Caki2 (cell line): ENCODE measurements around the gene ZNF829. TPM values are rescaled to one million over a fixed set of nuclear protein-coding genes. Genes with fewer than 3 reads are reported as not detected.
A peak's percentile ranks its signal among the peaks of the same experiment; 100 is the strongest.

Experiments
- DNase-seq: peaks from one replicate; pipeline ENCODE4 v3.0.0-alpha.2; 2015; ENCODE audit warnings: low read depth
- in situ Hi-C: cut with HindIII; loops from 2 replicates; pipeline ENCODE4 v1.10.0; 2016; ENCODE audit warnings: low sequenced_read_pairs, low pct_unique_long_range_greater_than_20kb, mixed read lengths
- total RNA-seq: library from RNA; depleted of rRNA; stranded (reverse); fragments of >200 nt; shearing (Covaris generic); gene quantifications from 2 replicates; pipeline ENCODE4 v1.2.3, GENCODE V29; 2014; ENCODE audit warnings: low replicate concordance; rRNA removed

The ZNF829 gene
- total RNA-seq: 0.17 and 0.35 TPM in 2 replicates

DNA sequence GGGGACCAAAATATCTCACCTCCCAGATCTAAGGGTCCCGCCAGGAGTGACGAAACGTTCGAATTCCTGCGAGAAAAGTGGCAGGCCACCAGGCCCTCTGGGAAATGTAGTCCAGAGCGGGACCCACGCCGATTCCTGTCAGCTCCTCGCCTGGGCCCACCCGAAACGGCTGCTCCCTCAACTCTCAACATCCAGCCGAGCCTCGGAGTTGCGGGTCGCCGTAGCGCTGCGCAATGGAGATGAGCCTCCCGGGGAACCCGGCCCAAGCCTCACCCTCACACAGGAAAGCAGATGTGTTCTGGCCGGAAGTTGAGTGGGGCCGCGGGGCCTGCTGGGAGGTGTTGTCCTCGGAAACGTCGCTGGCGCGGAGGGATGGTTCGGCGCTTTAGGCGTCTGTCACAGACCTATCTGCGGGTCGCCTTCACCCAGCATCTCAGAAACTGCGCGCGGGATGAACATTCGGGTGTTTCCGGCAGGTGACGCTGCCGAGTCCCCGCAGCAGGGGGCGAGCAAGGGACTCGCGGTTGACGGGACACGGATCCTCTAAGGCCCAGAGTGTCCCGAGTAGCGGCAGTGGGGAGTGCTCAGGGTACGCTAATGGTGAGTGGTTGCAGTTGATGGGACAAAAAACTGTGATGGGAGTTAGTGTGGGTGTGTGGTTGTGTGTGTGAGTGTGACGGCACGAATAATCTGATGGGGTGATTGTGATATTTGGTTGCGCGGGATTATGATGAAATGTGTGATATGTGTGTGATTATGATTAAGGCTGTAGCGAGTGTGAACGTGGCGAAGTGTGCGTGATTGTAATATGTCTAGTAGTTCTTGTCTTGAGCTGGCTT, at the start of gene ZNF829, which contains the start of gene ZNF568:
Gene ZNF829, minus strand, starts transcription at position 300 of the 839 bp plus-strand sequence. CDS start 1,124 bp downstream, outside the sequence.
Gene ZNF568, plus strand, starts transcription at position 341 of the 839 bp plus-strand sequence. CDS start 6,439 bp downstream, outside the sequence.
- peak; percentile 87 for DNase-seq
- in situ Hi-C loops: no loop called here

DNA sequence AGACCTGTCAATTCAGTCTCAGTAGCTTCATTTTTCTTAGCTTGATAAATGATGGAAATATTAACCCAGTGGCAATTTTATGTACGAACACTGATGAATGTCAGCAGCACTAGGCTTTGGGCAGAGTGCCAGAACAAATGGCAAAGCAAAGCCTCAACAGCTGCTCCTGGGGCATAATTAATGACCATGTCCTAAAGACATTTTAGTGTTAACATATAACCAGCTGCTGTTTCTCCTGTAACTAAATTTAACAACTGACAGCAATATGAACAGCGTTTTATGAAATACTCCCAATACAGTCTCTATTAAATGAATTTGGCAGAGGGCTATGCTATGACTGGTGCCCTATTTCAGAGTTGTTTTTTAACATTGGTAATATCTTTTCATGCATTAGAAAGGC, 47.2 kb upstream of the ZNF829 start:
- DNase-seq: no peak
- in situ Hi-C loops: no loop called here

DNA sequence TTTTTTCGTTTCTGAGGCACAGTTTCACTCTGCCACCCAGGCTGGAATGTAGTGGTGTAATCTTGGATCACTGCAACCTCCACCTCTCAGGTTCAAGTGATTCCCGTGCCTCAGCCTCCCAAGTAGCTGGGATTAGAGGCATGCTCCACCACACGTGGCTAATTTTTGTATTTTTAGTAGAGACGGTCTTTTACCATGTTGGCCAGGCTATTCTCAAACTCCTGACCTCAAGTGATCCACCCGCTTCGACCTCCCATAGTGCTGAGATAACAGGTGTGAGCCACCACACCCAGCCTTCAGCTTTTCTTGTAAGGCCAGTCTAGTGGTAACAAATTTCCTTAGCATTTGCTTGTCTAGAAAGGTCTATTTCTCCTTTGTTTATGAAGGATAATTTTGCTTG, 46.3 kb upstream of the ZNF829 start:
- in situ Hi-C loops: no loop called here
- DNase-seq: no peak

DNA sequence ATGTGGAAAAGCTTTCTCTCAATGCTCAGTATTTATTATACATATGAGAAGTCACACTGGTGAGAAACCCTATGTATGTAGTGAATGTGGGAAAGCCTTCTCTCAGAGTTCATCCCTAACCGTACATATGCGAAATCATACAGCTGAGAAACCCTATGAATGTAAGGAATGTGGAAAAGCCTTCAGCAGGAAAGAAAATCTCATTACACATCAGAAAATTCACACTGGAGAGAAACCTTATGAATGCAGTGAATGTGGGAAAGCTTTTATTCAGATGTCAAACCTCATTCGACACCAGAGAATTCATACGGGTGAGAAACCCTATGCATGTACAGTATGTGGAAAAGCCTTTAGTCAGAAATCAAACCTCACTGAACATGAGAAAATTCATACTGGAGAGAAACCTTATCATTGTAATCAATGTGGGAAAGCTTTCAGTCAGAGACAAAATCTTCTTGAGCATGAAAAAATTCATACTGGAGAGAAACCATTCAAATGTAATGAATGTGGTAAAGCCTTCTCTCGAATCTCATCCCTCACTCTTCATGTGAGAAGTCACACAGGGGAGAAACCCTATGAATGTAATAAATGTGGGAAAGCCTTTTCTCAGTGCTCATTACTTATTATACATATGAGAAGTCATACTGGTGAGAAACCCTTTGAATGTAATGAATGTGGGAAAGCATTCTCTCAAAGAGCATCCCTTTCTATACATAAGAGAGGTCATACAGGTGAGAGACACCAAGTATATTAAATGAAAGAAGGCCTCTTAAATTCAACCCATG, 34.4 kb upstream of the ZNF829 start:
- DNase-seq: no peak
- in situ Hi-C loops: no loop called here

DNA sequence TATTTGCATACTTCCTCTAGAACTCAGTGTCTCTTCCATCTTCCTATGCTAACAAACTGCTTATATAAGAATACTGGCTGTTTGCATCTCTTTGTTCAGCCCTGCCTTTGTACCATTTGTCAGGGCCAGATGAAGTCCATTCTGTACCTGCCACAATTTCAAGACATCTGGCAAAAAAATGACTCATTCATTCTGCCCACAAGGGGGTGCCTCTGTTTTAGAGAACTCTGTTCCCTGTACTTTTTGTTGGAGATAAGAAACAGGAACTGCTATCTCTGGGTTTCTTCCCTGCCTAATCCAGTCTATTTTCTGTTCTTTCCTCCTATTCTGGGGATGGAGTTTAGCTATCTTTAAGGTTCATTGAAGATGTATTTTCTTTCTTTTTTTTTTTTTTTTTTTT, 23.1 kb upstream of the ZNF829 start:
- in situ Hi-C loops: no loop called here

GRCh38 chr19:36931684-36932083, 15.6 kb upstream of the ZNF829 start:
- in situ Hi-C loops: no loop called here
- DNase-seq: no peak

More for the DNA sequence above, 23.1 kb upstream of the ZNF829 start:
- DNase-seq: no peak

DNA sequence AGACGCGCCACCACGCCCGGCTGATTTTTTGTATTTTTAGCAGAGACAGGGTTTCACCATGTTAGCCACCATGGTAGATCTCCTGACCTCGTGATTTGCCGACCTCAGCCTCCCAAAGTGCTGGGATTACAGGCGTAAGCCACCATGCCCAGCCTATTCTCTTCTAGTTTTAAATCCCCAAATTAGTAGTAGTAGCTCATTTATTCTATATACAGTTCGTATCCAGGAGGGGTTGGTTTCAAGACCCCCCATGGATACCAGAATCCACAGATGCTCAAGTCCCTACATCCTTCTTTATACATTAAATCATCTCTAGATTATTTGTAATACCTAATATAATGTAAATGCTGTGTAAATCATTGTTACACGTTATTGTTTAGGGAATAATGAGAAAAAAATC, 2.0 kb upstream of the ZNF829 start:
- DNase-seq: no peak
- in situ Hi-C loops: no loop called here

GRCh38 chr19:36916991-36917390, 900 bp upstream of the ZNF829 start:
- DNase-seq: no peak
- in situ Hi-C loops: no loop called here

GRCh38 chr19:36898422-36898821, 17.7 kb downstream of the ZNF829 start:
- in situ Hi-C loops: no loop called here
- no peak for DNase-seq

- in situ Hi-C loops: no loop called here
- DNase-seq: no peak
Measured at GRCh38 chr19:36894849-36895383, 21.2 kb downstream of the ZNF829 start.

DNA sequence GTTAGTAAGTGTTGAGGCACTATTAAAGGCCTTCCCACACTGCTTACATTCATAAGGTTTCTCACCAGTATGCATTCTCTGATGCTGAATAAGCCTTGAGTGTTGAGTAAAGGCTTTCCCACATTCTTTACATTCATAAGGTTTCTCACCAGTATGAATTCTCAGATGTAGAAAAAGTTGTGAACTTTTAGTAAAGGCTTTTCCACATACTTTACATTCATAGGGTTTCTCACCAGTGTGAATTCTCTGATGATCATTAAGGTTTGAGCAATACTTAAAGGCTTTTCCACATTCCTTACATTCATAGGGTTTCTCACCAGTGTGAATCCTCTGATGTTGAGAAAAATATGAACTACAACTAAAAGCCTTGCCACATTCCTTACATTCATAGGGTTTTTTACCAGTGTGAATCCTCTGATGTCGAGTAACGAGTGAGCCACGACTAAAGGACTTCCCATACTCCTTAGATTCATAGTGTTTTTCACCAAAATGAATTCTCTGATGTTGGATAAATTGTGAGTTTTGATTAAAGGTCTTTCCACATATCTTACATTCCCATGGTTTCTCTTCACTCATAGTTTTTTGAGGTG, 24.2 kb downstream of the ZNF829 start:
- in situ Hi-C loops: no loop called here
- no peak for DNase-seq

DNA sequence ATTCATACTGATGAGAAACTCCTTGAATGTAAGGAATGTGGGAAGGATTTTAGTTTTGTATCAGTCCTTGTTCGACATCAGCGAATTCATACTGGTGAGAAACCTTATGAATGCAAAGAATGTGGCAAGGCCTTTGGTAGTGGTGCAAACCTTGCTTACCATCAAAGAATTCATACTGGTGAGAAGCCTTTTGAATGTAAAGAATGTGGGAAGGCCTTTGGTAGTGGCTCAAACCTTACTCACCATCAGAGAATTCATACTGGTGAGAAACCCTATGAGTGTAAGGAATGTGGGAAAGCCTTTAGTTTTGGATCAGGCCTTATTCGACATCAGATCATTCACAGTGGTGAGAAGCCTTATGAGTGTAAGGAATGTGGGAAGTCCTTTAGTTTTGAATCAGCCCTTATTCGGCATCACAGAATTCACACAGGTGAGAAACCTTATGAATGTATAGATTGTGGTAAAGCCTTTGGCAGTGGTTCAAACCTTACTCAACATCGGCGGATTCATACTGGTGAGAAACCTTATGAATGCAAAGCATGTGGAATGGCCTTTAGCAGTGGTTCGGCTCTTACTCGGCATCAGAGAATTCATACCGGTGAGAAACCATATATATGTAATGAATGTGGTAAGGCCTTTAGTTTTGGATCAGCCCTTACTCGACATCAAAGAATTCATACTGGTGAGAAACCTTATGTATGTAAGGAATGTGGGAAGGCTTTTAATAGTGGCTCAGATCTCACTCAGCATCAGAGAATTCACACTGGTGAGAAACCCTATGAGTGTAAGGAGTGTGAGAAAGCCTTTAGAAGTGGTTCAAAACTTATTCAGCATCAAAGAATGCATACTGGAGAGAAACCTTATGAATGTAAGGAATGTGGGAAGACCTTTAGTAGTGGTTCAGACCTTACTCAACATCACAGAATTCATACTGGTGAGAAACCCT, 38.8 kb downstream of the ZNF829 start:
- in situ Hi-C loops: no loop called here
- peak; percentile 24 for DNase-seq

- no peak for DNase-seq
- in situ Hi-C loops: no loop called here
Measured at GRCh38 chr19:36851898-36852297, 64.2 kb downstream of the ZNF829 start.

DNA sequence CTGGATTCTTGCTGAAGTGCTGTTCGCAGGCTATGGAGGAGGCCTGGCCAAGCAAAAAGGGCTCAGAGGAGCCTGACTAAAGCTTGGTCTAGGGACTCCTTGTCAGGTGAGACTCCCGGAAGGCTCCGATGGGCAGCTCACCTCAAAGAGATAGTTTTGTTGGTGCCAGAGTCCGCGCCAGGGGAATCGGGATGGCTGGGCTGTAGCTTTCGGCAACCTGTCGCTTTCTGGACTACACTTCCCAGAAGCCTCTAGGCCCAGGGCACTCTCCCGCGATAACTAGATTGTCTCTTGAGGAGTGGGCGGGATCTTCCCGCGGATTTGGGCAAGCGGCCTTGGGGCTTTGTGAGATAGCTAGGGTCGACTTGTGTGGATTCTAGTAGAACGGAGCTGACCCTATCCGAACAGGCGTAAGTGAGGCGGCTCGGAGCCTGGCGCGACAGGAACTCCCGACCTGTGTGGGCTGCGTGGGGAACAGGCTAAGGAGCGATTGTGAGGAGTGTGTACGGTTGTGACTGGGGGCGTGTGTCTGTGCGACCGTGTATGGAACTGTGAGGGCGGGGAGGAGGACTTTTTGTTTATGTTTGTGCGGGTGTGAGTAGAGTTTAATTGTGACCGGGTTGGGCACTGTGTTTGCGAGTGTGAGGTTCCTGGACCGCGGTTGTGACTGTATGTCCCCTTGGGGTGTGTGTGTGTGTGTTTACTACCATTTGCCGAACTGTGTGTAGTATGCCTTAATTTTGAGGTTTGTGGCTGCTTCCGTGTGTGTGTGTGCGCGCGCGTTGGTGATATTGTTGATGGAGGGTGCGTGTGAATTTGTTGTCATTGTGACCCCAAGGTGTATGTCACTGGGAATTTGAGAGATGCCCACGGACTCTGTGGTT, 65.3 kb downstream of the ZNF829 start, which contains the start of gene ZNF345:
Gene ZNF345, plus strand, starts transcription at position 318 of the 884 bp plus-strand sequence. CDS start 25,955 bp downstream, outside the sequence.
- in situ Hi-C loops: no loop called here
- peak; percentile 94 for DNase-seq

- in situ Hi-C loops: no loop called here
- DNase-seq: peak; percentile 93
Measured at GRCh38 chr19:36849701-36850558, 66.2 kb downstream of the ZNF829 start.

- in situ Hi-C loops: no loop called here
- DNase-seq: no peak
Measured at GRCh38 chr19:36847968-36848367, 68.1 kb downstream of the ZNF829 start.
